Stimulated activated CD4-positive, alpha-beta T cell treated with anti-CD3 and anti-CD28 coated beads, Interleukin-2, amount 100 ng/mL, for 24 hours (primary cell): ENCODE measurements around the gene RIMS1.

ENCODE experiments used
- DNase-seq, 2 donors: peaks; one replicate each; pipeline ENCODE4 v3.0.0-alpha.2; 2020

Gene RIMS1

GRCh38 chr6:72419966-72420365 lies 533.6 kb downstream of the RIMS1 start:
- DNase-seq = no peak

- no peak for DNase-seq
Observed at GRCh38 chr6:72420409-72420808, 534.1 kb downstream of the RIMS1 start.

- DNase-seq = no peak
Observed at GRCh38 chr6:72421387-72421786, 535.0 kb downstream of the RIMS1 start.

- DNase-seq = no peak
Observed at GRCh38 chr6:72422171-72422570, 535.8 kb downstream of the RIMS1 start.

- no peak for DNase-seq
Observed at GRCh38 chr6:72424476-72424875, 538.1 kb downstream of the RIMS1 start.

GRCh38 chr6:72425003-72425681 lies 538.8 kb downstream of the RIMS1 start:
- no peak for DNase-seq

GRCh38 chr6:72440611-72441010 lies 554.3 kb downstream of the RIMS1 start:
- no peak for DNase-seq

- DNase-seq = no peak
Observed at GRCh38 chr6:72446430-72446829, 560.1 kb downstream of the RIMS1 start.
